H1 (cell line): ENCODE measurements around the gene SLK. TPM values are rescaled to one million over a fixed set of nuclear protein-coding genes. Genes with fewer than 3 reads are reported as not detected.

Source experiments
- KDM1A ChIP-seq: fragments of 200-600, 300-600 bp; sonication (generic); IDR thresholded peaks from 2 replicates; pipeline ENCODE4 v1.7.1; 2016; ENCODE audit warnings: mild to moderate bottlenecking, low read length, borderline replicate concordance
- NANOG ChIP-seq: IDR thresholded peaks from 2 replicates; pipeline ENCODE4 v1.6.1; 2011; ENCODE audit warnings: low read length, low read depth, mild to moderate bottlenecking, inconsistent platforms; ENCODE audit not compliant: insufficient read depth, poor library complexity, severe bottlenecking
- PHF8 ChIP-seq: fragments of 200-600 bp; sonication (generic); conservative IDR thresholded peaks from 2 replicates; pipeline ENCODE4 v1.7.1; 2012; ENCODE audit warnings: low read depth, mild to moderate bottlenecking, inconsistent platforms, low read length, moderate library complexity
- POLR2A ChIP-seq, 2 experiments: IDR thresholded peaks; 1 replicate in 1 of 2; 2 replicates in 1 of 2; pipeline ENCODE4 v1.6.1; 2011; ENCODE audit warnings: low read depth in 2 of 2, low read length in 2 of 2, mild to moderate bottlenecking in 2 of 2; ENCODE audit errors: control extremely low read depth in 1 of 2
- RAD21 ChIP-seq, 2 experiments: IDR thresholded peaks in 1 of 2; conservative IDR thresholded peaks in 1 of 2; 2 replicates each; pipeline ENCODE4 v1.6.1; 2011; ENCODE audit warnings: low read depth in 2 of 2, low read length in 2 of 2, improper control_type of control experiment in 1 of 2, inconsistent platforms in 1 of 2, mild to moderate bottlenecking in 1 of 2, moderate library complexity in 1 of 2
- TEAD4 ChIP-seq: IDR thresholded peaks from 2 replicates; pipeline ENCODE4 v1.6.1; 2012; ENCODE audit warnings: low read depth, low read length, inconsistent platforms, mixed read lengths
- polyA plus RNA-seq, 7 experiments: library from polyadenylated mRNA; depleted of rRNA in 3 of 7; stranded (reverse) in 5 of 7; unstranded in 2 of 7; fragments of >200 nt in 5 of 7; fragments of 200-250 nt in 2 of 7; gene quantifications; 1 replicate in 5 of 7; 2 replicates in 1 of 7; 4 replicates in 1 of 7; pipeline versions ENCODE4 v1.2.1 to v1.2.3, GENCODE V29; 2011 to 2013; ENCODE audit warnings: missing spikeins in 2 of 7, mixed read lengths in 2 of 7
- total RNA-seq: library from RNA; stranded (reverse); fragmentation: NEBNext Ultra II Directional; extraction: Animal tissue kit (Norgen Biotek cat#: 25700); gene quantifications from 2 replicates; pipeline ENCODE4 v1.2.1, GENCODE V29; 2021
- TF ChIP-seq, protein P1 (sequence below): IDR thresholded peaks from 2 replicates; pipeline ENCODE4 v1.6.1; 2012; ENCODE audit warnings: inconsistent platforms

SLK gene
- total and polyA plus RNA-seq, 2 of the 8 experiments (the other 6 are each of a cell fraction or from before 2014, with no cell fraction given), result 2.7 to 18.3 TPM

- TF ChIP-seq, protein P1, sequence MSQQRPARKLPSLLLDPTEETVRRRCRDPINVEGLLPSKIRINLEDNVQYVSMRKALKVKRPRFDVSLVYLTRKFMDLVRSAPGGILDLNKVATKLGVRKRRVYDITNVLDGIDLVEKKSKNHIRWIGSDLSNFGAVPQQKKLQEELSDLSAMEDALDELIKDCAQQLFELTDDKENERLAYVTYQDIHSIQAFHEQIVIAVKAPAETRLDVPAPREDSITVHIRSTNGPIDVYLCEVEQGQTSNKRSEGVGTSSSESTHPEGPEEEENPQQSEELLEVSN, result no peak
- TF ChIP-seq NANOG (no peak), RAD21 (IDR thresholded peaks at IDR 0.05 in 1 of 2, conservative IDR thresholded peaks at IDR 0.05 in 1 of 2; ENCODE audit: low read depth in 2 of 2, low read length in 2 of 2) (no peak), PHF8 (no peak), KDM1A (no peak), TEAD4 (no peak), POLR2A (IDR thresholded peaks at IDR 0.05; ENCODE audit: control extremely low read depth in 1 of 2, low read depth in 2 of 2, low read length in 2 of 2) (no peak)
These were observed 64.7 kb downstream of the SLK start (continued) for GRCh38 chr10:104031631-104032030.
